Activated CD4-positive, alpha-beta T cell treated with anti-CD3 and anti-CD28 coated beads, Interleukin-2, amount 50 U/mL, for 48 hours (primary cell): ENCODE measurements around the gene ERBB4.

Experiments
- DNase-seq, 2 experiments: peaks; one replicate each; pipeline ENCODE4 v3.0.0-alpha.2; 2020

The ERBB4 gene

DNA sequence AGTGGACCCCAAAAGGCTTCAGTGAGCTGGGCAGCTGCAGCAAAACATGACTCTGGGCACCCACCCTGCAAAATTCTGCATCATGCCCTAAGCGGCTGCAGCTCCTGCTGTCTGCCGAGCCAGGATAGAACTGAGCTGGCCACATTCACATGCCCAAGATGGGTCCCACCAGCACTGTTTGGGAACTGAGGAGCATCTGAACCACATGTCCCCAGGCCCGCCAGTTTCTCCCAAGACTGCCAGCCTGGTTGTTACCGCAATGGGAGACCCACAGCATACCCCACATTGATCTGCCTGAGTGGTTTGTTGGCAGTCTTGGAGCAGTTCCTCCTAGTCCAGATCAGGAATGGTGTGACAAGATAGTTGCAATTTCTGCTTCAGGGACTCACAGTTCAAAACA lies 1035.4 kb downstream of the ERBB4 start:
- DNase-seq: no peak

DNA sequence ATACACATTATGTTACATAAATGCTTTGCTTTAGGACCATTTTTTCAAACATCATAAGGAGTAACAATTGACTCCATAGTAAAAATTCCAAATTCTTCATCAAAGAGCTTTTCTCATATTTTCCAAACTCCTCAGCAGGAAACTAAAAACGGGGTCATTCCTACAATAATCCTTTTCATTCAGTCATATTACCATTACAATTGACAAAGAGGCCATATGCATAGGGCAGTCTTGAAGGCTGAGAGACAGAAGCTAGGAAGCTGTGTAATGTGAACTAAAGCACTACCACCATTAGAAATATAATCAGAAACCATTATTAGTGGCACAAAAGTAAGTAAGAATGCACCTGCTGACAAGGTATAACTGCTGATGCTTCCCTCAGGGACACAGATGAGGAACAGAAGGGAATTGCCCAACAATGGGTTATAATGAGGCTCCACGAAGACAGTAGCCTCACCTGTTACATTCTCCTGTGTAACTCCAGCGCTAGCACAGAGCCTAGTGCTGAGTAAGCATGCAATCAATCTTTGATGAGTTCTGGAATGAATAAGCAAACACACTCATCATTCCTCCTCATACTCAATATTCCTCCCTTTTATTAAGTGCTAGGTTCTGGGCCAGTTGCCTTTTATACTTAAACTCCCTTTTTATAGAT lies 1039.9 kb downstream of the ERBB4 start:
- no peak for DNase-seq

DNA sequence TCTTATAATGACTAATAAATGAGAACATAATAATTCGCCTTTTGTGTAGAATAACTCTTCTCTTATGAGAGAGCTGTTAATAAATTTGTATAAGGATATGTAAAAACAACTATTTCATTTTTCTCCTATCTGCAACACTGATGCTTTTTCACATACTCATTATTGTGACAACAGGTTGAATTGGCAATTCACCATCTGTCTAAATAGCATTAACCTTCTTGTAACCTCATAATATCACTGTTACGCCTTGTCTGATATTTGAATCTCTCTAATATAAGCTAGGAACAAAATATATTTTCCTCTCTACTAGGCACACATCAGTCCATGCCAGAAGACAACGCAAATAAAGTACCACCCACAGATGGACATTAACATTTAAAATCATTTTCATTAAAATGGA lies 1043.3 kb downstream of the ERBB4 start:
- no peak for DNase-seq

DNA sequence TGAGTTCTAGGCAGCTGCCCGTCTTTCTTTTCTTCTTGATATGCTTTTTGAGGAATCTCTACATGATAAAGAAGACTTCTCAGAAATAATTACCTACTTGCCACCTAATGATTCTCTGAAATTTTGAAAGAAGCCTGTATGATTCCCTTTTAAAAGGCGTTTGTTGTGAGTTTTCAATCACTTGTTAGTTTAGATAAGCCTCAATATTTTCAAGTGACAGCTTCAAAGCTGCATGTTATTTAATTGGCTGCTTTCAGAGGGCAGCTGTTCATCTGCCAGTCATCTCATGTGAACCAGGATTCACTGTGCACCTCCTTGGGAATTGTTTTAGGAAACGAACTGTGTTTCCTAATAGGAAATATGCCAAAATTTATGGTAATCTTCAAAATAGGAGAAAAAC lies 1044.1 kb downstream of the ERBB4 start:
- DNase-seq: no peak

DNA sequence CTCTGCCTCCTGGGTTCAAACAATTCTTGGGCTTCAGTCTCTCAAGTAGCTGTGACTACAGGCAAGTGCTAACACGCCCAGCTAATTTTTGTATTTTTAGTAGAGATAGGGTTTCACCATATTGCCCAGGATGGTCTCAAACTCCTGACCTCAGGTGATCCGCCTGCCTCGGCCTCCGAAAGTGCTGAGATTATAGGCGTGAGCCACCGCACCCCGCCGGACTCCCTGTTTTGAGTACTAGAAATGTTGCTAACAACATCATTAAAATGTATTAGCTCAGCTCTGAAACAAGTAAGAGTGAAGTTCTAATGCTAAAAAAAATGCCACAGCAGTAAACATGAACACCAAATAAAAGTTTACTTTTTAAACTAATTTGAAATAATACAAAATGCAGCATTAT lies 1044.5 kb downstream of the ERBB4 start:
- DNase-seq: no peak

DNA sequence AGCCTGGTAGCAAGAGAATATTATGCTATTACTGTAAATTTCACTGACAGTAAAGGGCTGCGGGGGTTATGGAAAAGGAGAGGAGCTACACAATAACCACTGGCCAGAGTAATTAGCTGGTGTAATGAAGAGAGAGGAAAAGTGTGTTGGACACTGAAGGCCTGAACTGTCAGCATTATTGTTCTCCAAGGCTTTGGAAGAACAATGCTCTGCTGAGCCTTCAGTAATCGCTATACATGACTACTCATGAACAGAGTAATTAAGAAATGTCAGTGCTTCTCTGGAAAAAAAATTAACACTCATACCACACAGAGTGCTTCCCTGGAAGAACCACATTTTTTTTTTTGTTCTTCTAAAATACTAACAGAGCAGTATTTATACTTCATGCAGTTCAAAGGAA lies 1050.9 kb downstream of the ERBB4 start:
- DNase-seq: no peak

DNA sequence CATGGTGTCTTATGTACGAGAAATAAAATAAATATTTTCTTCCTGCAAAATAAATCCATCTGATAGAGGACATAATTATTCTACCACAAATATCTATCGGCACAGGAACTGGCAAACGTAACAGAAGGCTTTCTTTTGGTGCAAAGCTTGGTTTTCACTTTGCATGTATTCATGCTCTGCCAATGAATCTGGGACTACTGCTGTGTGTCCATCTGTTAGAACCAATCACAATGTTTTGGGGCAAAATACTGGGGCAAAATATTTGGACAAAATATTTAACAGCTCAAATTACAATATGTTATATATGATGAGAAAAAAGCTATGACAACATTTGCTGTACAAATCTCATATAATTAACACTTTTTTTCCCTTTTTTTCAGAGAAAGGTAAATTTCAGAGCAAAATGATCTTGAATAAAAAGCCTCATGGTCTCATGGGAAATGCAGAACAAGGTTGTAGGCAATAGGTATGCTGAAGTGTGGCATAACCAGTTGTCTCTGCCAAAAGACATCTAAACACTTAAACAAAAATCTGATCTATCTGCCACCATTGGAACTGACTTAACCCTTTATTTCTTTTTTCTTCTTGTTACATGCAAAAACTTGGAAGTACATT lies 1059.0 kb downstream of the ERBB4 start:
- DNase-seq: no peak

DNA sequence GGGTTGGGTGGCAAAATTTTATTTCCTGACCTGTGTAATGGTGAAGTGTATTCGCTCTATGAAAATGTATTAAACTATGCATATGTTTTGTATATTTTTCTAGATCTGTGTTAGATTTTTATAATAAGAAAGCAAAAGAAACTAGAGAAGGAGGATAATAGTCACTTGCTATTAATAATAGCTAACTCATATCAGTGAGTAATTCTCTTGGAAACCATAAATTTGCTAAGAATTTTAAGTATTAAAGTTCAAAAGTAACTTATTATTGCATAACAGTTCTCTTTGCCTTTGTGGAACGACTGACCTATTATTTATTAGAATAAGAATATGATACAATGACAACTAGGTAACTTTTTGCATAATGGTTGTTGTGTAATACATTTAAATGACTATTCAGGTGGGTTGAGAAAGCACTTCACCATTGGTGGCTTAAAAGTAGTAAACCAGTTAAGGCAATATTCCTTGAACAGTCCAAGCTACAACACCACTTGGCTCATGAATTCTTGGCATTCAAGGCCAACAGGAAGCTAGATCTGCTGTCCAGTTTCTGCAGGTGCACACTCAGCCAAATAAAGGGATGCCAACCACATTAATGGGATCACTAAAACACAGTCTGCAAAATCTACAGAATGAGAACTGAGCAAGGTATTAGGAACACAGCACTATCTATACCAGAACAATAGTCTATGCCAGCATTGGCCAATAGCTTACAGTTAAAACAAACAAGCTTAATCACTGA lies 1060.9 kb downstream of the ERBB4 start:
- no peak for DNase-seq

DNA sequence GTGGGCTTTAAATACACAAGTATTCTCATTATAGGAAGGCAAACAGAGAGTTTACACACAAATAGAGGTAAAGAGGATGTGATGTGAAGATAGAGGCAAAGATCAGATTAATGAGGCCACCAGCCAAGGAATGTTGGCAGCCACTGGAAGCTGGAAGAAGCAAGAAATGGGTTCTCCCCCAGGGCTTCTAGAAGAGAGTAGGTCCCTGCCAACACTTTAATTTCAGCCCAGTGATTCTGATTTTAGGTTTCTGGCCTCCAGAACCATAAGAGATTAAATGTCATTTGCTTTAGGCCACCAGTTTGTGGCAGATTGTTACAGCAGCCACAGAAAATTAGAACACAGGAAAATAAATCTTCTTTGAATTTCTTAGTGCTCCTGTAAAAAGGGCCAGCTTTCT lies 1065.5 kb downstream of the ERBB4 start:
- no peak for DNase-seq

DNA sequence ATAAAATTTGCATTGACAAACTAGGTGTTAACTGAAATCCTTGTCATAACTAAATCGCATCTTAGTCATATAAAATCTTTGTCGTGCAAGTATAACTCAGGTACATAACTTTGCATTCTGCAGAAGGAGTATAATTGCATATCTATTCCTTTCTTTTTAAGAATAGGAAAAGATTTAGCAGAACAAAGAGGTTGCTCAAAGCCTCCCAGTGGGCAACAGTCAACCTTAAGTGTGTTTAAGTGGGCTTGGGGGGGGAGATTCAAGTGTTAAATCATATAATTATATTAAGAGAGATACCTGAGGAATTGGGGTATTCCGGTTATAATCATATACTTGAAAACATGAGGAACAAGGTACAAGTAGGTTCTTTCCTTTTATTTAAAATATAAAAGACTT lies 1068.9 kb downstream of the ERBB4 start:
- no peak for DNase-seq

DNA sequence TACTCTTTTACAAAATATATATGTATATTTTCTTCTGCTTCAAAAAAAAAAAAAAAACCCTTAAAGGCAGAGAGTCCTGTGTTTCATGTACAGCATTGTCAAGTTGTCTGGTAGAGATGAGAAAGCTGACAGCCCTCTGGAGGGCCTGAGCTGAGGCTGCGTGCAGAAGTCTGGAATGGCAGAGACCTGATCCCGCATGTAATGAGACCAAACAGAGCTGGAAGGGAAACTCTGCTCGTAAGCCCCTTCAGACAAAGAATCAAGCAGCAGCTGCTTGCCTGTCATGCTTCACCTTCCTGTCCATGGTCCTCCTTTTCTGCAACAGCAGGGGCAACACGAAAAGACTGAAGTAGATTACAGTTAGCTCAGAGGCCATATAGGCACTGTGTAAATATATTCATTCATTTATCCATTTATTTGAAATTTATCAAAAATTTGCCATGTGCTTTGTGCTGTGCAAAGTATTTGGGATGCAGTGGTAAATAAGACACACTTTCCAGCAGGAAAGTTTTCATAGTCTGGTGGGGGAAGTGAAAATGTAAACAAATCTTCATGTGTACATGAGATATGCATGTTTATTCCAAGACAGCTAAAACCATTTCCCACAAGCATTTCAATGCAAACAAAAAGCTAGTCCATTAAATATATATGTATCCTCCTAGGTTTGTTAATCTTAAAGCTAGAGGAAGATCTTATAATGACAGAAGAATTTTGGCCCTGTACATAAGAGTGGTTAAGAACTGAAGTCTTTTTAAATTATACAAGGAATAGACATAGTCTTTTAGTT lies 1069.5 kb downstream of the ERBB4 start:
- DNase-seq: no peak

DNA sequence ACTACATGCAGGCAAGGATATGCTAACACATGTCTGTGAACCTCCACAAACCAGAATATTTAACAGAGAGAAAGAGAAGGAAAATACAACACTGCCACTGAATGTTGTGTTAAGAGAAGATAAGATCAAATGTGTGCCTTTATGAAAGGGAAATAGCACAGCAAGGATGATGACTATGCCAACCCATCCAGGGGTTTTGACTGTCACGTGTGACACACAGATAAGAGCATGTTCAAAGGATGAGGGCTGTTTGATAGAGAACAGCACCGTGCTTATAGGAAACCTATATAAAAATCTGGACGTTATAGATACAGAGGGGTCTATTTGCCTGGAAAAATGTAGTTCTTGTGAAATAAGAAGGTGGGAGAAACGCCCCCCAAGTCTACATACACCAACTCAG lies 1070.4 kb downstream of the ERBB4 start:
- no peak for DNase-seq

DNA sequence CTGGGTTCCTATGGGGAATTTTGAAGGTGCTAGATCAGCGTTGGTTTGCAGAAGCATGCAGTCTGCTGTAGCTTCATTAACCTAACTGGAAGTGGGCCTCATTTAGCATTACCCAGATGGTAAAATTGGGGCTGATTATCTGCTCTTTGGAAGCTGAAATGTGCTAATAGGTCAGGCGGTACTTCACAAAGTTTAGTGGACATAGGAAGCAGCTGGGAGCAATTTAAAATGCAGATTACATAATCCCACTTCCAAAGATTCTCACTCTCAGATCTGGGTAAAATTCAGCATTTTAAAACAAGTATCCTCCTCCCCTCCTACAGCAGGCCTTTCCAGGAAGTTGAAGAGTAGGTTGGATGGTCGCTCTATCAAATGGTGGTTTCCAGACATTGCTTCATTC lies 1075.2 kb downstream of the ERBB4 start:
- DNase-seq: no peak

DNA sequence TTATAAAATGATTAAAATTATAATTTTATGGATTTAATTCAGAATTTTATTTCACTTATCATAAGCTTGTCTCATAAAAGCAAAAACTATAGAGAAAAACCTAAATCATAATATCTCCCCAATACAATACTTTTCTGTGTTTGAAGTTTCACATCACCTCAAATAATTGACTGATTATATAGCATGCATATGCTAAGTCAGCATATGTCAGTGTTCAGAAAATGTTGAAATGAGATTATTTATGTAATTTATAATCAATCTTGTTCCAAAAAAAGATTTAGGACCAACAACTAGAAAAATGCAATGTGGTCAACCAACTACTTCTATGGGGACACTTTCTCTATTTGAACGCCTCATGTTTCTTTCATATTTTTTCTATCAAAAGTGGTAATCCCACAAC lies 1079.6 kb downstream of the ERBB4 start:
- no peak for DNase-seq

DNA sequence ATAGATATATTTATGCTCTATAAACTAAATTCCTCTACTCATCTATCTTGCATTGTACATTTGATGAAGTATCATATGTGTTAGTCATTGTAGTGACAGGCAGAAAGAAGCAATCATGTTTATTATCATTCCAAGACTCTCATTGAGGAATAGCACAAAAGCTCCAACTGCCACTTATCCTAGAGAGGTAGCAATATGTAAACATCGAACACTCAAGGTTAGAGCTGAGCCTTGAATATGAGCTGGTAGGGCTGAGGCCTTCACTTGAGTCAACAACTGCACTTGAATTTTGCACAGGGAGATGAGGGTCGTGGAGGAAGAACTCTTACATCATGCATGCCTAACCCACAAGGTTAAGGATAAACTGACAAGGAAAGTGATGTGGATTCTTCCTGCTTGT lies 1081.3 kb downstream of the ERBB4 start:
- no peak for DNase-seq

DNA sequence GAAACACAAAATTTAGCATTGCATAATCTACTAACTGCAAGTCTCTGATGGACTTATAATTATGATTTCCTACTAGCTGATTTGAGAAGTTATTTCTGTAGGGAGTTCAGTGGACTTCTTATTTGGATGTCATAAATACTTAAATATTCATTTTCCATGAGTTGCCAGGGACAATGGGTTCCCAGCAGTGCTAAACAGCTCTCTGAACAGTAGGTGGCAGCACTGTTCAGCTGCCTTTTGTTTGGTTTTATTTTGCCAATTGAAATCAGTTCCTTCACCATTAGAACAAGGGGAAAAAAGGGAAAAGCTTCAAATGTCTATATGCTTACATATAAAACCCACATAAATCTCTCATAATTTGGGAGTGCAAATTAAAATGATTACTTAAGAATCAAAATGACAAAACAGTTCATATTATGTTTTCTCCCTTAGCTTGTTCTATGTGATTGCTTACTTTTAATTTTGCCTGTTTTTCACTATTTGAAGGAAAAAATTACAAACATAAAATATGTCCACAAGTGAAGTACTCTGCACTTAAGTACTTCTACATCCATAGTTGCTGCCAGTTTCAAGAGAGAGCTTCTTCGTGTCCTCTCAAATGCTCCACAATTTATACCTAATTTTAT lies 1083.3 kb downstream of the ERBB4 start:
- DNase-seq: peak; percentile 13

DNA sequence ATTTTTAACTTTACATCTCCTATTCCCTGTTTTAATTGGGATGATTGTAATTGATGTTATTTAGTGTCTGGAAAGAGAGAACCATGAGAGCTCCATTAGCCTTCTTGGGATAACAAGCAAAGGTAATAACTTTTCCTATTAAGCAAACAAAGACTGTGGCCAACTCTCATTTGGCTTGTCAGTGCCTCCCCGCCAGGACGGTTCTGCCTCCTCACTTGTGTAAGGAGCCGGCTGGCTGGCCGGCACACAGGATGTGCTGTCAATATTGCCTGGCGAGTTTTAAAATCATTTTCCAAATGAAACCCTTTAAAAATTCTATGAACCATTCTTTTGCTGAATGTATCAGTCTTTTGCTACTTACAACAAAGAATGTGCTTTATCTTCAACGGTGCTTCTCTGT lies 1083.9 kb downstream of the ERBB4 start:
- no peak for DNase-seq

DNA sequence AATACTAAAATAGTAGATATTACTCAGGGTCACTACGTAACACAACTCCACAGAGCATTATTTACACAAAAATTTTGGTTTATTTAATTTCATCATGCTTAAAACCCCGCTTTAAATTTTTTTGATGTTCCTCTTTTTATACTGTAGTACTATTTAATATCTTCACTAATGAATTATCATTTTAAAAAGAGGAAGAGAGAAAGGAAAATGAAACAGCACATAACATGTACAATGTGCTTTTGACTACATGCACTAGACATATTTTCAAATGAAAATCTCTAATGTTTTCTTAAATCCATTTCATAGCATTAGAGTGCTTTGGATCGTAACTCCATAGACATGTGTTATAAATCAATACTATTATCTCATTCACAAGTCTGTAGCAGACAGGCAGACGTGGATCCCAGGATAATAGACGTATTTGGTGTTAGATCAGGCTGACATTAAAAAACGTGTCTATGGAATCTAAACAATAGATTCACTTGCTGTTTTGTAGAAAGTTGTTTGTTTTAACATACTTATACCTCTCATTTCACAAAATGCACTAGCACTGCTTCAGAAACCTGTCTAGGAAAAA lies 1085.2 kb downstream of the ERBB4 start:
- no peak for DNase-seq

DNA sequence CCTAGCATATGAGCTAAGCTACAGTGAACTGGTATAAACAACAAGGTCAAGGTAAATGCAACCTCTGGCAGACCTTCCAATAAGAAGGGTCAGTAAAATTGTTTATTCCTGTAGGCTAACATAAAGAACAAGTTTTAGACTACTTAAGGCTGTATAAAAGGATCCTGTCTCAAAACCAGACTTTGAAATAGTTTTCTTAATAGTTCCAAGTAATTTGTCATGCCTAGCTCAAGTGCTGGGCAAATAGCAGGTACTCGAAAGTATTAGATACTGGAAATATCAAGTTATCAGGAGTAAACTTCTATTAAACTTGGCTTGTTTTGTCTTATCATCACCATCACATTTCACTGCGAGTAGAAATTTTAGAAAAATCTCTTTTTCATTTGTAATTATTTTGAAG lies 1087.0 kb downstream of the ERBB4 start:
- DNase-seq: no peak

DNA sequence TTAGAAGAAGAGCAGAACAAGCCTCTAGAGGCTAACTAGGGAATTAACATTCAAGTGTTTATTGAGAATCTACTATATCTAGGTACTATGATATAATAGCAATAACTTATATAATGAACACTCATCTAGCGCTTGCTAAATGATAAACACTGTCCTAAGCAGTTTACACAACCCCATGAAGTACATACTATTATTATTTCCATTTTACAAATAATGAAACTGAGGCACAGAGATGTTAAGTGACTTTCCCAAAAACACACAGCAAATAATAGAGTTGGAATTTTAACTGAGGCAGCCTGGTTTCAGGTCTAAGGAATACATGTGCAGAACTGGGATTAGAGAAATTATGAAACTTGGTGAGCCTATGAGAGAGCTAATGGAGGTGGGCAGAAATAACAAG lies 1088.8 kb downstream of the ERBB4 start:
- DNase-seq: no peak

DNA sequence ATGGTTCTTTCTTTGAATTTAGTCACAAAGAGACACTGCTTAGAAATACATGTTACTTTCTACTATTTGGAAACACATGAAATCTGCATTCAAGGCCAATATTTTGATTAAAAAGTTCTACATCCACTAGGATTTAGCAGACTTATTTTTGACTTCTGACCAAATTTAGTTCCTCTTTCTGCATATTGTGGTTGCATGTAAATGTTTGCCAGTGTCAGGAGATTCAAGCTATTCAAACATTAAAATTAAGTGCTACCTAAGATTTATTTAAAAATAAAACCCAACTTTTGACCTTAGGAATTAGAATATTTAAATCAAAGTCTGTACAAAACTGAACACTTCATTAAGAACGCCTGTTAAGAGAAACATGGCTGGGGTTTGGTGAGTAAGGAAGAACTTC lies 1091.1 kb downstream of the ERBB4 start:
- DNase-seq: no peak

DNA sequence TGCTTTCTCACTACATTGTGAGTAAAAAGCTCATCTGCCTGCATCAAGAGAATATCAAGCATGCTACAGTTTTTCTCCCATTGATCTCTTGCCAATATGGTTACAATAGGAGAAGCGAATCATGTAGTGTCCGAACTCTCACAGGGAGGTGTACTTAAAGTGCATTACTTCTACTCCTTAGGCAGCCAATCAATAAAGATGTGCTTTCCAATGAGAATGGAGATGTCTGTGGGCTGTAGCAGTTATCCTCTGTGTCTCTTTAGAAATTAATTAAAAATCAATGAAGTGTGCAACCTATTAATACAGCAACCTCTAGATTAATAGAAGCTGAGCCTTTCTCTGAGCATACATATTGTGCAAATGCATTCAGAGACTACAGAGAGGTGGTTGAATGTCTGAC lies 1098.5 kb downstream of the ERBB4 start:
- no peak for DNase-seq

DNA sequence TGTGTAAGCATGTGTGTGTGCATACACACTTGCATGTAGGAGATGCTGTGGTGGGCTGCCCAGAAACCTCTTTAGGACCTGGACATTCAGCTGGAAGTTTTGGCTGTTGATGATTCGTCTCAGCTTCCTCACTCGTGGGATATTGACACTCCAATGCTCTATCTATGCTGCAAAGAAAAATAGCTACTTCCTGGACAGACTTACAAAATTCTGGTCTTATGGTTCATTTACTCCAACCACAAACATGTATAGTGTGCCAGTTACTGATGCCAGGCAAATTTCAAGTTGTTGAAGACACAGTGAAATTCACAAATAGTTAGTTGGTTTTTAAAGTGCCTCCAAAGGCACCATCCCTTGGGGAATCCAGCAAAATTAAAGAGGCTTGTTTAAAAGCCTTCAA lies 1099.6 kb downstream of the ERBB4 start:
- no peak for DNase-seq
